IMR-90 (cell line): ENCODE measurements around the gene SOST. TPM values are rescaled to one million over a fixed set of nuclear protein-coding genes. Genes with fewer than 3 reads are reported as not detected.

ENCODE experiments used
- ATAC-seq: fragments of 200-7000 bp; cut with Tn5 transposase; 2 replicates; pipeline ENCODE4 v1.9.1; 2020; ENCODE audit warnings: low read depth, mild to moderate bottlenecking, moderate library complexity
- BruUV-seq: library from RNA; stranded (reverse); fragments of 400-500 nt; replicated peaks from 2 replicates; lab custom pipeline; 2021; lab: Mats Ljungman, UMichigan
- CTCF ChIA-PET: fragments of 300-600 bp; formaldehyde crosslinking; extraction: SDS; loops from one replicate; lab custom pipeline; 2021; ENCODE audit warnings: antibody characterized with exemption; lab: Yijun Ruan, JAX
- POLR2A ChIA-PET: fragments of 300-600 bp; sonication (Branson Sonifier 250); formaldehyde crosslinking; loops from one replicate; lab custom pipeline; 2022; ENCODE audit warnings: antibody characterized with exemption; ENCODE audit not compliant: unreplicated experiment; lab: Charles Lee
- DNase-seq: peaks from one replicate; pipeline ENCODE4 v3.0.0; 2013
- H2AFZ ChIP-seq: replicated peaks from 2 replicates; pipeline ENCODE3; 2013; ENCODE audit warnings: low read length, mild to moderate bottlenecking; ENCODE audit not compliant: poor library complexity
- H2AK5ac ChIP-seq: 2 replicates; pipeline ENCODE4 v1.6.1; 2013; ENCODE audit warnings: low read depth, low read length, inconsistent platforms
- H2AK9ac ChIP-seq: replicated peaks from 2 replicates; pipeline ENCODE3; 2013; ENCODE audit warnings: mild to moderate bottlenecking, low read depth, low read length, moderate library complexity; ENCODE audit not compliant: poor library complexity
- H2BK120ac ChIP-seq: 2 replicates; pipeline ENCODE4 v1.6.1; 2013; ENCODE audit warnings: low read depth, low read length, inconsistent platforms
- H2BK15ac ChIP-seq: 3 replicates; pipeline ENCODE4 v1.6.1; 2013; ENCODE audit warnings: low read depth, low read length, inconsistent platforms
- H2BK20ac ChIP-seq: 2 replicates; pipeline ENCODE4 v1.6.1; 2013; ENCODE audit warnings: low read depth, mild to moderate bottlenecking, inconsistent platforms, low read length, moderate library complexity
- H2BK5ac ChIP-seq: 2 replicates; pipeline ENCODE4 v1.6.1; 2013; ENCODE audit warnings: mild to moderate bottlenecking, low read depth, low read length, inconsistent platforms; ENCODE audit not compliant: poor library complexity, severe bottlenecking
- H3K14ac ChIP-seq: replicated peaks from 2 replicates; pipeline ENCODE4 v1.6.1; 2013; ENCODE audit warnings: low read depth, low read length, inconsistent platforms
- H3K18ac ChIP-seq: 2 replicates; pipeline ENCODE4 v1.6.1; 2013; ENCODE audit warnings: low read depth, low read length, control low read depth
- H3K23ac ChIP-seq: 2 replicates; pipeline ENCODE4 v1.6.1; 2013; ENCODE audit warnings: low read depth, low read length, inconsistent platforms
- H3K27ac ChIP-seq: 2 replicates; pipeline ENCODE4 v1.5.1; 2013; ENCODE audit warnings: mild to moderate bottlenecking, control low read depth, low read length; ENCODE audit not compliant: insufficient read depth
- H3K27me3 ChIP-seq: 2 replicates; pipeline ENCODE4 v1.6.1; 2013; ENCODE audit warnings: low read length; ENCODE audit not compliant: control insufficient read depth, insufficient read depth
- H3K36me3 ChIP-seq: 2 replicates; pipeline ENCODE4 v1.6.1; 2013; ENCODE audit warnings: low read length, mixed read lengths; ENCODE audit not compliant: control insufficient read depth, insufficient read depth
- H3K4ac ChIP-seq: 2 replicates; pipeline ENCODE4 v1.6.1; 2013; ENCODE audit warnings: low read depth, low read length, inconsistent platforms
- H3K4me1 ChIP-seq: 2 replicates; pipeline ENCODE4 v1.6.1; 2013; ENCODE audit warnings: low read length, mixed read lengths; ENCODE audit not compliant: control insufficient read depth, insufficient read depth
- H3K4me2 ChIP-seq: 2 replicates; pipeline ENCODE4 v1.6.1; 2013; ENCODE audit warnings: low read depth, mild to moderate bottlenecking, control low read depth, low read length, moderate library complexity
- H3K4me3 ChIP-seq: 2 replicates; pipeline ENCODE4 v1.5.1; 2013; ENCODE audit warnings: low read depth, mild to moderate bottlenecking, control low read depth, low read length, moderate library complexity; ENCODE audit not compliant: insufficient read depth
- H3K56ac ChIP-seq: 2 replicates; pipeline ENCODE4 v1.6.1; 2013; ENCODE audit warnings: low read length, inconsistent platforms; ENCODE audit not compliant: insufficient read depth; ENCODE audit errors: extremely low read depth
- H3K79me1 ChIP-seq, 2 experiments: 2 replicates each; pipeline ENCODE4 v1.6.1; 2013; ENCODE audit warnings: low read length in 2 of 2, inconsistent platforms in 1 of 2, low read depth in 1 of 2
- H3K9ac ChIP-seq: 2 replicates; pipeline ENCODE4 v1.6.1; 2013; ENCODE audit warnings: low read depth, low read length, control low read depth
- H3K9me1 ChIP-seq: 2 replicates; pipeline ENCODE4 v1.6.1; 2013; ENCODE audit warnings: low read length, inconsistent platforms; ENCODE audit not compliant: insufficient read depth
- H3K9me3 ChIP-seq: 2 replicates; pipeline ENCODE4 v1.6.1; 2013; ENCODE audit warnings: low read length; ENCODE audit not compliant: control insufficient read depth, insufficient read depth
- H4K20me1 ChIP-seq: 2 replicates; pipeline ENCODE4 v1.6.1; 2013; ENCODE audit warnings: low read length, inconsistent platforms; ENCODE audit not compliant: insufficient read depth
- H4K5ac ChIP-seq: 2 replicates; pipeline ENCODE4 v1.6.1; 2013; ENCODE audit warnings: mild to moderate bottlenecking, low read depth, low read length, control low read depth
- H4K8ac ChIP-seq, 2 experiments: 2 replicates each; pipeline ENCODE4 v1.6.1; 2013; ENCODE audit warnings: low read depth in 2 of 2, low read length in 2 of 2, control low read depth in 1 of 2, inconsistent platforms in 1 of 2
- H4K91ac ChIP-seq: 2 replicates; pipeline ENCODE4 v1.6.1; 2013; ENCODE audit warnings: low read depth, low read length, inconsistent platforms; ENCODE audit not compliant: insufficient read depth
- BHLHE40 ChIP-seq: fragments of 150-350 bp; IDR thresholded peaks from 2 replicates; pipeline ENCODE4 v1.6.1; 2016; ENCODE audit warnings: mild to moderate bottlenecking, low read depth, low read length
- CEBPB ChIP-seq: IDR thresholded peaks from 2 replicates; pipeline ENCODE4 v1.6.1; 2012; ENCODE audit warnings: low read depth, low read length, improper control_type of control experiment
- FOS ChIP-seq: fragments of 150-350 bp; IDR thresholded peaks from 2 replicates; pipeline ENCODE4 v1.6.1; 2016; ENCODE audit warnings: low read depth, low read length
- MXI1 ChIP-seq: IDR thresholded peaks from 2 replicates; pipeline ENCODE4 v1.6.1; 2012; ENCODE audit warnings: low read depth, mild to moderate bottlenecking, low read length, moderate library complexity, borderline replicate concordance
- POLR2A ChIP-seq: IDR thresholded peaks from 2 replicates; pipeline ENCODE4 v1.6.1; 2012; ENCODE audit warnings: mild to moderate bottlenecking, low read depth, low read length
- RCOR1 ChIP-seq: IDR thresholded peaks from 2 replicates; pipeline ENCODE4 v1.6.1; 2012; ENCODE audit warnings: mild to moderate bottlenecking, low read length, improper control_type of control experiment; ENCODE audit not compliant: insufficient replicate concordance
- RFX5 ChIP-seq: IDR thresholded peaks from 2 replicates; pipeline ENCODE4 v1.8.0; 2012; ENCODE audit warnings: low read depth, mild to moderate bottlenecking, low read length, moderate library complexity
- SMC3 ChIP-seq: fragments of 150-350 bp; IDR thresholded peaks from 2 replicates; pipeline ENCODE4 v1.6.1; 2016; ENCODE audit warnings: low read depth, mild to moderate bottlenecking, antibody characterized with exemption, low read length, moderate library complexity
- WGBS, 2 experiments: methylation state at CpG; one replicate each; pipeline versions ENCODE4 v1.1.5 to v1.1.7; 2013; ENCODE audit warnings: missing lambda C conversion rate in 2 of 2; ENCODE audit not compliant: insufficient read length in 1 of 2; ENCODE audit errors: extremely low coverage in 2 of 2; 5-methylcytosine and 5-hydroxymethylcytosine counted together
- dilution Hi-C: fragments of 300-500 bp; cut with HindIII; formaldehyde crosslinking; loops from one replicate; pipeline ENCODE4 v1.14.3; 2018; ENCODE audit warnings: low sequenced_read_pairs; ENCODE audit not compliant: unreplicated experiment
- in situ Hi-C: fragments of 300-500 bp; cut with MboI; formaldehyde crosslinking; loops from 3 replicates; pipeline ENCODE4 v1.14.3; 2019; ENCODE audit warnings: low sequenced_read_pairs, inconsistent platforms, mixed read lengths
- intact Hi-C: fragments of 100-400 bp; cut with micrococcal nuclease; formaldehyde crosslinking; loops from 2 replicates; pipeline ENCODE4 v1.10.0; 2022
- polyA plus RNA-seq, 3 experiments: library from polyadenylated mRNA; depleted of rRNA; stranded (reverse); fragments of >200 nt; gene quantifications; 2 replicates each; pipeline ENCODE4 v1.2.3, GENCODE V29; 2012; ENCODE audit warnings: low replicate concordance in 1 of 3
- total RNA-seq: library from RNA; depleted of rRNA; stranded (reverse); fragments of >200 nt; gene quantifications from 2 replicates; pipeline ENCODE4 v1.2.3, GENCODE V29; 2012
- TF ChIP-seq, protein P1 (sequence below): fragments of 150-350 bp; IDR thresholded peaks from 2 replicates; pipeline ENCODE4 v1.6.1; 2017; ENCODE audit warnings: mild to moderate bottlenecking, antibody characterized with exemption, low read length, low read depth
- TF ChIP-seq, protein P2 (sequence below): conservative IDR thresholded peaks from 2 replicates; pipeline ENCODE4 v1.5.1; 2012; ENCODE audit warnings: mild to moderate bottlenecking, low read depth, low read length, improper control_type of control experiment

SOST gene
- total and polyA plus RNA-seq, 2 of the 4 experiments (the other 2 are of a cell fraction), result not detected

DNA sequence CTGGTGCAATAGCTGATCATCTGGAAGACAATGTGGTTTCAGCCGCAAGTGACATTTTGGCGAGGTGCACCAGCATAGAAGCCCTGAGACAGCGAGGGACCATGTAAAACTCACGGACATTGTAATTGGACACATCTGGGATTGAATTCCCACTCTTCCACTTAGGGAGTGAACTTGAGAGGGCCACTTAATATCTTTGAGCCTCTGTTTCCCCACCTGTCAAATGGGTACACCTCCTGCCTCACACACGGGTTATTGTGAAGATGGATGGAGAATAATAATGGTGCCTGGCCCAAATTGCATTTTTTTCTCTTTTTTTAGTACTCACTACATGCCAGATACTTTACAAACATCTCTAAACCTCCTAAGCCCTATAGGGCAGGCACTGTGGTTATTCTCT is 51.4 kb downstream of the SOST start:
- Histone ChIP-seq H3K27ac (no peak overlapping the region), H2BK20ac (no peak overlapping the region), H3K14ac (no peak overlapping the region), H3K4ac (no peak overlapping the region), H3K9me1 (no peaks in the 10 kb centered on the region), H4K91ac (no peak overlapping the region), H2BK15ac (no peak overlapping the region), H4K5ac (no peak overlapping the region), H3K23ac (no peak overlapping the region), H3K36me3 (no peaks in the 10 kb centered on the region), H2BK5ac (no peak overlapping the region), H3K18ac (no peak overlapping the region), H2BK120ac (no peak overlapping the region), H3K4me2 (no peak overlapping the region), H2AFZ (no peak overlapping the region), H3K4me1 (no peaks in the 10 kb centered on the region), H3K56ac (no peak overlapping the region), H3K27me3 (peaks cover 22% of the 10 kb centered on the region), H3K4me3 (no peak overlapping the region), H3K9ac (no peak overlapping the region), H2AK5ac (no peak overlapping the region), H4K8ac (no peak overlapping the region), H3K79me1 (no peaks in the 10 kb centered on the region), H3K9me3 (peaks cover 2% of the 10 kb centered on the region; the same call in 1 of the 2 replicates), H4K20me1 (no peaks in the 10 kb centered on the region), H2AK9ac (no peak overlapping the region)
- ChIA-PET POLR2A (no interaction called here), CTCF (no interaction called here)
- TF ChIP-seq RCOR1 (no peak), MXI1 (no peak), CEBPB (no peak), SMC3 (no peak), POLR2A (no peak), FOS (no peak), RFX5 (no peak), BHLHE40 (no peak)
- TF ChIP-seq, protein P1, sequence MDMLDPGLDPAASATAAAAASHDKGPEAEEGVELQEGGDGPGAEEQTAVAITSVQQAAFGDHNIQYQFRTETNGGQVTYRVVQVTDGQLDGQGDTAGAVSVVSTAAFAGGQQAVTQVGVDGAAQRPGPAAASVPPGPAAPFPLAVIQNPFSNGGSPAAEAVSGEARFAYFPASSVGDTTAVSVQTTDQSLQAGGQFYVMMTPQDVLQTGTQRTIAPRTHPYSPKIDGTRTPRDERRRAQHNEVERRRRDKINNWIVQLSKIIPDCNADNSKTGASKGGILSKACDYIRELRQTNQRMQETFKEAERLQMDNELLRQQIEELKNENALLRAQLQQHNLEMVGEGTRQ, result no peak
- TF ChIP-seq, protein P2, sequence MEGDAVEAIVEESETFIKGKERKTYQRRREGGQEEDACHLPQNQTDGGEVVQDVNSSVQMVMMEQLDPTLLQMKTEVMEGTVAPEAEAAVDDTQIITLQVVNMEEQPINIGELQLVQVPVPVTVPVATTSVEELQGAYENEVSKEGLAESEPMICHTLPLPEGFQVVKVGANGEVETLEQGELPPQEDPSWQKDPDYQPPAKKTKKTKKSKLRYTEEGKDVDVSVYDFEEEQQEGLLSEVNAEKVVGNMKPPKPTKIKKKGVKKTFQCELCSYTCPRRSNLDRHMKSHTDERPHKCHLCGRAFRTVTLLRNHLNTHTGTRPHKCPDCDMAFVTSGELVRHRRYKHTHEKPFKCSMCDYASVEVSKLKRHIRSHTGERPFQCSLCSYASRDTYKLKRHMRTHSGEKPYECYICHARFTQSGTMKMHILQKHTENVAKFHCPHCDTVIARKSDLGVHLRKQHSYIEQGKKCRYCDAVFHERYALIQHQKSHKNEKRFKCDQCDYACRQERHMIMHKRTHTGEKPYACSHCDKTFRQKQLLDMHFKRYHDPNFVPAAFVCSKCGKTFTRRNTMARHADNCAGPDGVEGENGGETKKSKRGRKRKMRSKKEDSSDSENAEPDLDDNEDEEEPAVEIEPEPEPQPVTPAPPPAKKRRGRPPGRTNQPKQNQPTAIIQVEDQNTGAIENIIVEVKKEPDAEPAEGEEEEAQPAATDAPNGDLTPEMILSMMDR, result no peak
- in situ Hi-C loops (loop anchor here (5.0 kb wide), 1 partner anchor 40 kb away; no protein-coding TSS in a partner anchor), intact Hi-C loops (no loop called here), dilution Hi-C loops (no loop called here)
- no peak for ATAC-seq
- 95% methylated on average over 3 of the region's 5 CpGs; no CpG with 5 or more reads in 1 of the 2 experiments for WGBS, 2 experiments
- DNase-seq, result no peak
- no TSS peak for BruUV-seq
